Tibial nerve (tissue), 4 donors: ENCODE measurements around the gene CLDN34. TPM values are rescaled to one million over a fixed set of nuclear protein-coding genes. Genes with fewer than 3 reads are reported as not detected.
A peak's percentile ranks its signal among the peaks of the same experiment; 100 is the strongest.

ENCODE experiments used
- DNase-seq, 2 donors: peaks; one replicate each; pipeline ENCODE4 v3.0.0-alpha.2; 2019; ENCODE audit warnings: low spot score in 2 of 2
- H3K27ac ChIP-seq, 4 donors: fragments of 200-600 bp; sonication (generic) in 3 of 4; one replicate each; pipeline ENCODE4 v1.5.1; 2017 to 2019; ENCODE audit warnings: mild to moderate bottlenecking in 1 of 4
- H3K27me3 ChIP-seq, 2 donors: fragments of 200-600 bp; sonication (generic) in 1 of 2; one replicate each; pipeline versions ENCODE4 v1.5.1 to v1.6.0; 2017 to 2019
- H3K36me3 ChIP-seq, 3 donors: fragments of 200-600 bp; sonication (generic); one replicate each; pipeline ENCODE4 v1.5.1; 2018 to 2019
- H3K4me1 ChIP-seq, 4 donors: fragments of 200-600 bp; sonication (generic) in 3 of 4; one replicate each; pipeline ENCODE4 v1.5.1; 2017 to 2019
- H3K4me3 ChIP-seq, 4 donors: fragments of 200-600 bp; sonication (generic) in 3 of 4; one replicate each; pipeline ENCODE4 v1.5.1; 2017 to 2019; ENCODE audit warnings: mild to moderate bottlenecking in 1 of 4, moderate library complexity in 1 of 4
- H3K9me3 ChIP-seq, 4 donors: fragments of 200-600 bp; sonication (generic) in 3 of 4; one replicate each; pipeline ENCODE4 v1.5.1; 2017 to 2019
- CTCF ChIP-seq, 5 experiments: fragments of 200-600 bp in 3 of 5; fragments of 450-650 bp in 2 of 5; sonication (generic) in 3 of 5; IDR thresholded peaks; one replicate each; pipeline ENCODE4 v1.5.1; 2016 to 2019; ENCODE audit warnings: antibody characterized with exemption in 5 of 5, mild to moderate bottlenecking in 3 of 5, moderate library complexity in 2 of 5
- EP300 ChIP-seq, 2 donors: sonication (generic); formaldehyde crosslinking; IDR thresholded peaks; one replicate each; pipeline ENCODE4 v1.6.1; 2017; ENCODE audit warnings: antibody characterized with exemption in 2 of 2, mild to moderate bottlenecking in 1 of 2
- POLR2A ChIP-seq, 2 donors: fragments of 450-650 bp; IDR thresholded peaks; one replicate each; pipeline ENCODE4 v1.6.1; 2017; ENCODE audit warnings: antibody characterized with exemption in 2 of 2, mild to moderate bottlenecking in 2 of 2, moderate library complexity in 2 of 2
- WGBS, 2 donors: methylation state at CpG; one replicate each; pipeline ENCODE4 v1.1.5; 2018; 5-methylcytosine and 5-hydroxymethylcytosine counted together
- total RNA-seq, 4 donors: library from RNA; depleted of rRNA; stranded (reverse); fragments of >200 nt; gene quantifications; one replicate each; pipeline ENCODE4 v1.1.0, GENCODE V29; 2016

CLDN34 gene
- total RNA-seq, 4 donors from 2014 or later: not detected

DNA sequence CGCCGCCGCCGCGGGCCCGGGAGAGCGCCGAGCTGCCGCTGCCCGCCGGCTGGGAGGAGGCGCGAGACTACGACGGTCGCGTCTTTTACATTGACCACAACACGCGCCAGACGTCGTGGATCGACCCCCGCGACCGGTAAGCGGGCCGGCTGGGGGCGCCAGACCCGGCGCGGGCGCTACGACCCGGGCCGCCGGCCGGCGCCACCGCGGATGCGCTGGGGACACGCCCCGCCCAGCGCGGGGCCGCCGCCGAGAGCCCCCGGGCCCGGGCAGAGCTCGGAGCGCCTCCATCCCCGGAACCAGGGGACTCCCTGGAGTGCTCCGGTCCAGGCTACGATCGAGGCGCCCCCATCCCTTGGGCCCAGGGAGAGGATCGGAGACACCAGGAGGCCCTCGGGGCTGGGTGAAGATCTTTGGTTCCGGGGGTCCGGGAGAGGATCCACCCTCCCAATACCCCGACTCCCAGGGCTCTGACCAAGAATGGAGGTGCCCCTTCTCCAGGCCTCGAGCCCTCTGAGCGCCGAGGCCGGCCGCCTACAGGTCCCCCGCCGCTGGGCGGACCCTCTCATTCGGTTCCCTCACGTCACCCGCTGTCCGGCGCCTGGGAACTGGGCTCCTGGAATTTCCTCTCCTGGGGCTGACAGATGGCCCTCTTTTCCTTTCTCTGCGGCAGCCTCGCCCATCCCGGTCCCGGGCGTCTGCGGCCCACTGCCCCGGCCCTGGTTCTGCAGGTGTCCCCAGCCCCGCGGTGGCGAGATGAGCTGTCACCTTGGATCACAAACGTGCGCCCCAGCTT, 48.8 kb downstream of the CLDN34 start:
- Histone ChIP-seq H3K36me3 (no peaks in the 10 kb centered on the region), H3K4me3 (peak overlapping the region; percentile 36 to 66 (median 54)), H3K4me1 (peaks cover 0 to 13% (median 0%) of the 10 kb centered on the region in 4 donors), H3K27ac (peak overlapping the region; percentile 73 to 93 (median 83)), H3K9me3 (no peaks in the 10 kb centered on the region), H3K27me3 (peaks cover 0 to 11% of the 10 kb centered on the region in 2 donors)
- no peak for DNase-seq
- TF ChIP-seq CTCF (IDR thresholded peaks at IDR 0.05): no peak
- no peak for TF ChIP-seq POLR2A (IDR thresholded peaks at IDR 0.05)
- no peak for TF ChIP-seq EP300 (IDR thresholded peaks at IDR 0.05)
- 33% methylated on average over 8 of the region's 87 CpGs; no CpG with 5 or more reads in 1 of the 2 donors for WGBS, 2 donors

DNA sequence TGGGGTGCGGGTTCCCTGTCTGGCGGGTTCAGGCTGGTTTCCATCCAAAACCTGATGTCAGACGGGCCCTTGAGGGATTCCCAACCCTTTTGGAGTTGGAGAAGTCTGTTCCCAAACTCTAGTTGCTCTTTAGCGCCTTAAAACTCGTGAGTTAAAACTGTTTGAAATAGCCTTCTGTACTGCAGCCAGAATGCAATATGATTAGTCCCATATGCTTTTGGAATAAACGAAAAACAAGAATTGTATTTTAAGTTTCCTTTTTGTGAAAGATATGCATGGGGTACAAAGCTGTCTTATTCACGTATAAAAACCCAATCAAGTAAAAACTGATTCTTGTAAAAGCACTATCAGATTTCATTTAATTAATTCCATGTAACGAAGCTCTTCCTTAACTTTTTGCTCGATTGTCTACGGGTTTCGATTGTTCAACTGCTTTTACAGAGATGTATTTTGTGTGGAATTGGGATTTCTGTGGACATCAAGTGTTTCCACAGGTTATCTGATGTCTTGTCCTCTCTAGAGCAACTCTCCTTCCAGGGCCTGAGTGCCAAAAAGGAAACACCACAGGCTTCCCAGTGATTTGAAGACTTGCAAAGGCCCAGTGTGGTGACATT, 49.5 kb downstream of the CLDN34 start:
- 16 to 51% methylated on average over 11 of the region's 11 CpGs for WGBS, 2 donors
- peak overlapping the region; percentile 73 to 93 (median 83) for H3K27ac ChIP-seq
- no peaks in the 10 kb centered on the region for H3K9me3 ChIP-seq
- DNase-seq: no peak
- H3K36me3 ChIP-seq: no peaks in the 10 kb centered on the region
- peaks cover 0 to 10% (median 0%) of the 10 kb centered on the region in 4 donors for H3K4me1 ChIP-seq
- peaks cover 0 to 11% of the 10 kb centered on the region in 2 donors for H3K27me3 ChIP-seq
- TF ChIP-seq POLR2A (IDR thresholded peaks at IDR 0.05) (no peak), CTCF (IDR thresholded peaks at IDR 0.05) (no peak), EP300 (IDR thresholded peaks at IDR 0.05) (no peak)
- H3K4me3 ChIP-seq: peak overlapping the region; percentile 36 to 66 (median 54)

- H3K9me3 ChIP-seq: no peaks in the 10 kb centered on the region
- peak overlapping the region in 1 of 4 donors; percentile 90 for H3K27ac ChIP-seq
- DNase-seq: no peak
- H3K4me3 ChIP-seq: no peak overlapping the region
- peaks cover 0 to 11% of the 10 kb centered on the region in 2 donors for H3K27me3 ChIP-seq
- TF ChIP-seq POLR2A (IDR thresholded peaks at IDR 0.05) (no peak), CTCF (IDR thresholded peaks at IDR 0.05) (no peak), EP300 (IDR thresholded peaks at IDR 0.05) (no peak)
- H3K36me3 ChIP-seq: no peaks in the 10 kb centered on the region
- WGBS, 2 donors: 34 to 40% methylated on average over 8 of the region's 8 CpGs
- H3K4me1 ChIP-seq: peaks cover 0 to 7% (median 0%) of the 10 kb centered on the region in 4 donors
Observed at GRCh38 chrX:10017872-10018271, 50.7 kb downstream of the CLDN34 start.

Other genes starting within 250 kb of the CLDN34 start
- gene GPR143, start 201.5 kb upstream of the CLDN34 start, total RNA-seq: under 1 TPM in 1 of 4 donors, not detected in 3; 0.21 TPM
- 1 to 10 TPM; 2.7 to 5.0 (median 3.6) TPM for gene SHROOM2, start 180.9 kb upstream of the CLDN34 start, total RNA-seq
- gene CLCN4, start 189.6 kb downstream of the CLDN34 start, total RNA-seq: 1 to 10 TPM; 3.9 to 6.7 (median 5.3) TPM